ENCODE measurements around the gene RETREG3. TPM values are rescaled to one million over a fixed set of nuclear protein-coding genes. Genes with fewer than 3 reads are reported as not detected.

Gene RETREG3
- total and polyA plus RNA-seq, 9 of the 15 experiments (the other 6 are each of a cell fraction or from before 2014, with no cell fraction given), result 4.1 to 39.0 (median 16.9) TPM

GRCh38 chr17:42553161-42553818, 55.9 kb downstream of the RETREG3 start (continued):
- no peak for TF ChIP-seq FOXO4 (CRISPR knock-in tag; IDR thresholded peaks at IDR 0.05)
- TF ChIP-seq ZBTB9 (CRISPR knock-in tag; IDR thresholded peaks at IDR 0.05), result no peak
- TF ChIP-seq ZC3H4 (CRISPR knock-in tag; IDR thresholded peaks at IDR 0.05; ENCODE audit: borderline replicate concordance), result no peak
- no peak for TF ChIP-seq TCFL5 (CRISPR knock-in tag; conservative IDR thresholded peaks at IDR 0.05)
- TF ChIP-seq MCM5 (IDR thresholded peaks at IDR 0.05; ENCODE audit: low read depth), result no peak
- no peak for TF ChIP-seq ZNF263 (CRISPR knock-in tag; IDR thresholded peaks at IDR 0.05; ENCODE audit: borderline replicate concordance)
- no peak; the same call in 1 of the 2 replicates for TF ChIP-seq HES1 (IDR thresholded peaks at IDR 0.05; ENCODE audit: low read depth)
- no peak for TF ChIP-seq HDAC6 (IDR thresholded peaks at IDR 0.05; ENCODE audit: low read depth, low read length)
- no peak for TF ChIP-seq SIN3B (IDR thresholded peaks at IDR 0.05; ENCODE audit: low read depth)
- peak; percentile 48 for TF ChIP-seq GABPA (tag; conservative IDR thresholded peaks at IDR 0.05; ENCODE audit: low read depth)
- TF ChIP-seq KLF1 (tag; IDR thresholded peaks at IDR 0.05), result no peak
- no peak for TF ChIP-seq ZNF146 (CRISPR knock-in tag; IDR thresholded peaks at IDR 0.05; ENCODE audit: unreplicated experiment)
- no peak for TF ChIP-seq THRAP3 (IDR thresholded peaks at IDR 0.05; ENCODE audit: borderline replicate concordance)
- TF ChIP-seq TAF9B (IDR thresholded peaks at IDR 0.05; ENCODE audit: partially characterized antibody), result no peak
- no peak for TF ChIP-seq PPARD (CRISPR knock-in tag; IDR thresholded peaks at IDR 0.05)
- TF ChIP-seq TCF15 (CRISPR knock-in tag; IDR thresholded peaks at IDR 0.05), result no peak
- no peak for TF ChIP-seq SRF (CRISPR knock-in tag; IDR thresholded peaks at IDR 0.05)
- TF ChIP-seq MBD1 (CRISPR knock-in tag; IDR thresholded peaks at IDR 0.05), result no peak
- no peak for TF ChIP-seq TCF3 (CRISPR knock-in tag; IDR thresholded peaks at IDR 0.05)
- TF ChIP-seq GTF2E2 (tag; IDR thresholded peaks at IDR 0.05), result no peak
- TF ChIP-seq POLR2AphosphoS2 (IDR thresholded peaks at IDR 0.05; ENCODE audit: low read length), result no peak
- TF ChIP-seq PRPF4 (IDR thresholded peaks at IDR 0.05; ENCODE audit: insufficient read depth, low read depth, low read length, poor library complexity, severe bottlenecking), result no peak
